ENCODE results near the gene POLR3B.

GRCh38 chr12:106332536-106332935 is 25.0 kb upstream of the POLR3B start:
- TF ChIP-seq CTCF (conservative IDR thresholded peaks at IDR 0.05 in 1 of 2, IDR thresholded peaks at IDR 0.05 in 1 of 2; ENCODE audit: low read depth in 1 of 2, low read length in 2 of 2) (no peak), EZH2 (IDR thresholded peaks at IDR 0.05; ENCODE audit: low read length, missing control alignments) (no peak)
